Neural progenitor cell (in vitro differentiated cells): Measurements from ENCODE around the gene CEL. TPM values are rescaled to one million over a fixed set of nuclear protein-coding genes. Genes with fewer than 3 reads are reported as not detected.
A peak's percentile ranks its signal among the peaks of the same experiment; 100 is the strongest.

Source experiments
- DNase-seq: peaks from one replicate; pipeline ENCODE4 v3.0.0-alpha.2; 2016; ENCODE audit warnings: low spot score
- H2AFZ ChIP-seq: fragments of 200-600 bp; sonication (generic); replicated peaks from 2 replicates; pipeline ENCODE4 v1.6.1; 2016; ENCODE audit warnings: antibody characterized with exemption
- H3F3A ChIP-seq: fragments of 200-600 bp; sonication (generic); 2 replicates; pipeline ENCODE4 v1.6.1; 2016; ENCODE audit warnings: antibody characterized with exemption, low read depth
- H3K27ac ChIP-seq: fragments of 200-600 bp; sonication (generic); 2 replicates; pipeline ENCODE4 v1.5.1; 2016; ENCODE audit warnings: mild to moderate bottlenecking
- H3K27me3 ChIP-seq: fragments of 200-600 bp; sonication (generic); 2 replicates; pipeline ENCODE4 v1.6.1; 2016; ENCODE audit warnings: mild to moderate bottlenecking, moderate library complexity
- H3K36me3 ChIP-seq: fragments of 200-600 bp; sonication (generic); 2 replicates; pipeline ENCODE4 v1.5.1; 2016
- H3K4me1 ChIP-seq: fragments of 200-600 bp; sonication (generic); 2 replicates; pipeline ENCODE4 v1.6.1; 2016; ENCODE audit warnings: mixed run types
- H3K4me2 ChIP-seq: fragments of 200-600 bp; sonication (generic); 2 replicates; pipeline ENCODE4 v1.6.1; 2016
- H3K4me3 ChIP-seq: fragments of 200-600 bp; sonication (generic); 2 replicates; pipeline ENCODE4 v1.5.1; 2016
- H3K79me2 ChIP-seq: fragments of 200-600 bp; sonication (generic); 2 replicates; pipeline ENCODE4 v1.6.1; 2016; ENCODE audit warnings: low read depth
- H3K9ac ChIP-seq: fragments of 200-600 bp; sonication (generic); 2 replicates; pipeline ENCODE4 v1.6.1; 2016
- H3K9me3 ChIP-seq: fragments of 200-600 bp; sonication (generic); 2 replicates; pipeline ENCODE4 v1.5.1; 2016; ENCODE audit warnings: low read depth
- H4K20me1 ChIP-seq: fragments of 200-600 bp; sonication (generic); 2 replicates; pipeline ENCODE4 v1.6.1; 2016; ENCODE audit warnings: low read depth
- H3K27ac Mint-ChIP-seq: 3 replicates; pipeline ENCODE4 v1.8.0; 2021; ENCODE audit warnings: mixed read lengths
- H3K27me3 Mint-ChIP-seq: 2 replicates; pipeline ENCODE4 v1.8.0; 2022; ENCODE audit warnings: low read depth, mild to moderate bottlenecking, inconsistent platforms, moderate library complexity, mixed read lengths; ENCODE audit not compliant: insufficient read depth
- H3K36me3 Mint-ChIP-seq: 3 replicates; pipeline ENCODE4 v1.8.0; 2021; ENCODE audit warnings: mixed read lengths
- H3K4me1 Mint-ChIP-seq: 3 replicates; pipeline ENCODE4 v1.8.0; 2021; ENCODE audit warnings: mixed read lengths
- H3K4me3 Mint-ChIP-seq: 3 replicates; pipeline ENCODE4 v1.8.0; 2021; ENCODE audit warnings: mild to moderate bottlenecking, moderate library complexity, mixed read lengths
- H3K9me3 Mint-ChIP-seq: 3 replicates; pipeline ENCODE4 v1.8.0; 2020; ENCODE audit warnings: mixed read lengths
- EZH2 ChIP-seq: fragments of 200-600 bp; sonication (generic); IDR thresholded peaks from 2 replicates; pipeline ENCODE4 v1.6.1; 2017; ENCODE audit warnings: antibody characterized with exemption, mild to moderate bottlenecking, moderate library complexity
- EZH2phosphoT487 ChIP-seq: fragments of 200-600 bp; sonication (generic); IDR thresholded peaks from 2 replicates; pipeline ENCODE4 v1.6.1; 2017; ENCODE audit warnings: antibody characterized with exemption
- microRNA-seq: library from miRNA; unstranded; fragments of <30 nt; microRNA quantifications from one replicate; pipeline ENCODE4, GENCODE V29; 2016
- small RNA-seq: library from RNA; depleted of rRNA; stranded (forward); fragments of <200 nt; gene quantifications from one replicate; pipeline ENCODE3, GENCODE V24; 2015
- total RNA-seq: library from RNA; depleted of rRNA; stranded (reverse); fragments of >200 nt; gene quantifications from 2 replicates; pipeline ENCODE4 v1.2.3, GENCODE V29; 2015; ENCODE audit warnings: low replicate concordance
- TF ChIP-seq, protein P1 (sequence below): fragments of 200-600 bp; sonication (generic); IDR thresholded peaks from 2 replicates; pipeline ENCODE4 v1.5.1; 2017; ENCODE audit warnings: antibody characterized with exemption, mild to moderate bottlenecking

Gene CEL
- total RNA-seq, 1 donor from 2014 or later, result 1.0 TPM

- no peaks in the 10 kb centered on the region for H3K36me3 Mint-ChIP-seq
Measured at GRCh38 chr9:133119846-133120500, 58.2 kb downstream of the CEL start.

GRCh38 chr9:133120501-133121197, 58.9 kb downstream of the CEL start:
- Histone ChIP-seq H3K9ac (peak overlapping the region; percentile 64), H3K9me3 (no peaks in the 10 kb centered on the region), H4K20me1 (peaks cover 93% of the 10 kb centered on the region), H3K4me2 (peak overlapping the region; percentile 100), H3K4me1 (peaks cover 26% of the 10 kb centered on the region), H3K27me3 (no peaks in the 10 kb centered on the region), H3K4me3 (peak overlapping the region; percentile 93), H3K79me2 (peaks cover 30% of the 10 kb centered on the region), H3K27ac (no peak overlapping the region), H3K36me3 (no peaks in the 10 kb centered on the region), H2AFZ (no peak overlapping the region), H3F3A (peaks cover 39% of the 10 kb centered on the region)
- Mint-ChIP-seq H3K9me3 (no peaks in the 10 kb centered on the region), H3K27ac (no peak overlapping the region), H3K36me3 (no peaks in the 10 kb centered on the region), H3K4me1 (peaks cover 54% of the 10 kb centered on the region), H3K4me3 (peak overlapping the region; percentile 84), H3K27me3 (peaks cover 9% of the 10 kb centered on the region)
- TF ChIP-seq EZH2, result no peak
- TF ChIP-seq EZH2phosphoT487, result no peak
- TF ChIP-seq, protein P1, sequence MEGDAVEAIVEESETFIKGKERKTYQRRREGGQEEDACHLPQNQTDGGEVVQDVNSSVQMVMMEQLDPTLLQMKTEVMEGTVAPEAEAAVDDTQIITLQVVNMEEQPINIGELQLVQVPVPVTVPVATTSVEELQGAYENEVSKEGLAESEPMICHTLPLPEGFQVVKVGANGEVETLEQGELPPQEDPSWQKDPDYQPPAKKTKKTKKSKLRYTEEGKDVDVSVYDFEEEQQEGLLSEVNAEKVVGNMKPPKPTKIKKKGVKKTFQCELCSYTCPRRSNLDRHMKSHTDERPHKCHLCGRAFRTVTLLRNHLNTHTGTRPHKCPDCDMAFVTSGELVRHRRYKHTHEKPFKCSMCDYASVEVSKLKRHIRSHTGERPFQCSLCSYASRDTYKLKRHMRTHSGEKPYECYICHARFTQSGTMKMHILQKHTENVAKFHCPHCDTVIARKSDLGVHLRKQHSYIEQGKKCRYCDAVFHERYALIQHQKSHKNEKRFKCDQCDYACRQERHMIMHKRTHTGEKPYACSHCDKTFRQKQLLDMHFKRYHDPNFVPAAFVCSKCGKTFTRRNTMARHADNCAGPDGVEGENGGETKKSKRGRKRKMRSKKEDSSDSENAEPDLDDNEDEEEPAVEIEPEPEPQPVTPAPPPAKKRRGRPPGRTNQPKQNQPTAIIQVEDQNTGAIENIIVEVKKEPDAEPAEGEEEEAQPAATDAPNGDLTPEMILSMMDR, result no peak
- no peak for DNase-seq

More at GRCh38 chr9:133119846-133120500, 58.2 kb downstream of the CEL start:
- Mint-ChIP-seq H3K9me3 (no peaks in the 10 kb centered on the region), H3K27ac (no peak overlapping the region), H3K4me1 (peaks cover 57% of the 10 kb centered on the region), H3K4me3 (peak overlapping the region; percentile 84), H3K27me3 (peaks cover 9% of the 10 kb centered on the region)
- Histone ChIP-seq H3K79me2 (peaks cover 30% of the 10 kb centered on the region), H3K27me3 (no peaks in the 10 kb centered on the region), H3K27ac (no peak overlapping the region), H3K4me1 (peaks cover 26% of the 10 kb centered on the region), H3K4me3 (peak overlapping the region; percentile 93), H3K9ac (no peak overlapping the region), H4K20me1 (peaks cover 94% of the 10 kb centered on the region), H3K4me2 (peak overlapping the region; percentile 100), H2AFZ (no peak overlapping the region), H3F3A (peaks cover 39% of the 10 kb centered on the region), H3K36me3 (no peaks in the 10 kb centered on the region), H3K9me3 (no peaks in the 10 kb centered on the region)
- TF ChIP-seq, protein P1, result no peak
- TF ChIP-seq EZH2phosphoT487, result no peak
- TF ChIP-seq EZH2, result no peak
- DNase-seq, result peak; percentile 49

Small RNA genes within 50 kb of the gene (microRNA-seq; reads per million reads assigned to microRNA genes)
- 1.5 reads per million for gene MIR6877

Small RNA genes within 50 kb of the gene (small RNA-seq; reads per million reads assigned to genes)
- gene MIR6877, result not detected

Other genes with a start within 250 kb of the CEL start
- 0.43 and 0.71 TPM in 2 replicates for gene AK8, start 183.7 kb upstream of the CEL start, total RNA-seq
- 1.9 and 2.4 TPM in 2 replicates for gene SPACA9, start 183.1 kb upstream of the CEL start, total RNA-seq
- gene TSC1, start 117.4 kb upstream of the CEL start, total RNA-seq, result 44.9 and 64.9 TPM in 2 replicates
- 0.28 TPM in 1 of 2 replicates, not detected in the other for gene GFI1B, start 83.3 kb upstream of the CEL start, total RNA-seq
- gene GTF3C5, start 31.0 kb upstream of the CEL start, total RNA-seq, result 77.9 and 119 TPM in 2 replicates
- gene RALGDS, start 59.3 kb downstream of the CEL start, total RNA-seq, result 24.1 and 58.8 TPM in 2 replicates
- 2.0 and 3.0 TPM in 2 replicates for gene GBGT1, start 101.9 kb downstream of the CEL start, total RNA-seq
- not detected in 2 replicates for gene OBP2B, start 147.3 kb downstream of the CEL start, total RNA-seq
- not detected in 2 replicates for gene ABO, start 213.2 kb downstream of the CEL start, total RNA-seq